H9 (cell line): ENCODE data around the gene CEP83. TPM values are rescaled to one million over a fixed set of nuclear protein-coding genes. Genes with fewer than 3 reads are reported as not detected.

Experiments used
- DNase-seq: peaks from one replicate; pipeline ENCODE4 v3.0.0-alpha.2; 2017
- H2AFZ ChIP-seq: one replicate; pipeline ENCODE4 v1.6.1; 2013; ENCODE audit warnings: mild to moderate bottlenecking, low read length, control low read depth, moderate library complexity
- H2AK5ac ChIP-seq: 2 replicates; pipeline ENCODE4 v1.6.1; 2013; ENCODE audit warnings: low read length, control low read depth, mixed read lengths; ENCODE audit not compliant: insufficient read length
- H2BK120ac ChIP-seq: one replicate; pipeline ENCODE4 v1.6.1; 2013; ENCODE audit warnings: low read depth, mild to moderate bottlenecking, low read length, control low read depth, inconsistent platforms; ENCODE audit not compliant: poor library complexity, severe bottlenecking
- H2BK12ac ChIP-seq: 2 replicates; pipeline ENCODE4 v1.6.1; 2013; ENCODE audit warnings: low read length, control low read depth, mixed read lengths, low read depth; ENCODE audit not compliant: insufficient read length
- H2BK15ac ChIP-seq: 2 replicates; pipeline ENCODE4 v1.6.1; 2013; ENCODE audit warnings: low read depth, low read length, control low read depth
- H2BK20ac ChIP-seq: one replicate; pipeline ENCODE4 v1.6.1; 2013; ENCODE audit warnings: low read depth, mild to moderate bottlenecking, low read length, control low read depth, inconsistent platforms; ENCODE audit not compliant: poor library complexity, severe bottlenecking
- H2BK5ac ChIP-seq: 2 replicates; pipeline ENCODE4 v1.6.1; 2013; ENCODE audit warnings: low read length, control low read depth, mixed read lengths; ENCODE audit not compliant: insufficient read length
- H3K14ac ChIP-seq: 2 replicates; pipeline ENCODE4 v1.6.1; 2013; ENCODE audit warnings: low read length, control low read depth; ENCODE audit not compliant: insufficient read depth
- H3K18ac ChIP-seq: 2 replicates; pipeline ENCODE4 v1.6.1; 2013; ENCODE audit warnings: low read depth, mild to moderate bottlenecking, mixed read lengths, low read length, control low read depth; ENCODE audit not compliant: insufficient read length
- H3K23ac ChIP-seq: 2 replicates; pipeline ENCODE4 v1.6.1; 2013; ENCODE audit warnings: low read length, control low read depth, mixed read lengths, low read depth; ENCODE audit not compliant: insufficient read length
- H3K23me2 ChIP-seq: 2 replicates; pipeline ENCODE4 v1.6.1; 2013; ENCODE audit warnings: low read depth, mild to moderate bottlenecking, mixed read lengths, low read length, control low read depth; ENCODE audit not compliant: insufficient read length, poor library complexity, severe bottlenecking
- H3K27ac ChIP-seq: 2 replicates; pipeline ENCODE4 v1.5.1; 2013; ENCODE audit warnings: low read length, control low read depth, mixed read lengths, low read depth; ENCODE audit not compliant: insufficient read length
- H3K27me3 ChIP-seq: 2 replicates; pipeline ENCODE4 v1.6.1; 2013; ENCODE audit warnings: low read length, control low read depth, inconsistent platforms; ENCODE audit not compliant: insufficient read depth
- H3K4ac ChIP-seq: 2 replicates; pipeline ENCODE4 v1.6.1; 2013; ENCODE audit warnings: low read depth, mild to moderate bottlenecking, control low read depth, inconsistent platforms, low read length, moderate library complexity
- H3K4me1 ChIP-seq: 2 replicates; pipeline ENCODE4 v1.6.1; 2013; ENCODE audit warnings: low read length, control low read depth, inconsistent platforms; ENCODE audit not compliant: insufficient read depth
- H3K4me2 ChIP-seq: 2 replicates; pipeline ENCODE4 v1.6.1; 2013; ENCODE audit warnings: low read length, control low read depth, mixed read lengths; ENCODE audit not compliant: insufficient read length, insufficient read depth
- H3K56ac ChIP-seq: 2 replicates; pipeline ENCODE4 v1.6.1; 2013; ENCODE audit warnings: low read depth, mild to moderate bottlenecking, mixed read lengths, low read length, control low read depth; ENCODE audit not compliant: insufficient read length
- H3K79me1 ChIP-seq: 2 replicates; pipeline ENCODE4 v1.6.1; 2013; ENCODE audit warnings: low read depth, mild to moderate bottlenecking, moderate library complexity, low read length, control low read depth, inconsistent platforms; ENCODE audit not compliant: insufficient read depth, poor library complexity, severe bottlenecking
- H3K79me2 ChIP-seq: 2 replicates; pipeline ENCODE4 v1.6.1; 2013; ENCODE audit warnings: low read length, control low read depth, inconsistent platforms; ENCODE audit not compliant: insufficient read depth
- H3K9ac ChIP-seq: 2 replicates; pipeline ENCODE4 v1.6.1; 2013; ENCODE audit warnings: low read length, control low read depth, mixed read lengths; ENCODE audit not compliant: insufficient read length; ENCODE audit errors: extremely low read depth
- H3K9me3 ChIP-seq: one replicate; pipeline ENCODE4 v1.6.1; 2013; ENCODE audit warnings: low read depth, low read length, inconsistent platforms; ENCODE audit not compliant: control insufficient read depth
- H3T11ph ChIP-seq: one replicate; pipeline ENCODE4 v1.6.1; 2013; ENCODE audit warnings: mild to moderate bottlenecking, low read length, control low read depth, inconsistent platforms
- H4K20me1 ChIP-seq: one replicate; pipeline ENCODE4 v1.6.1; 2013; ENCODE audit not compliant: control insufficient read depth, insufficient read length, insufficient read depth
- H4K5ac ChIP-seq: 2 replicates; pipeline ENCODE4 v1.6.1; 2013; ENCODE audit warnings: low read depth, mild to moderate bottlenecking, mixed read lengths, low read length, control low read depth; ENCODE audit not compliant: insufficient read length
- H4K8ac ChIP-seq: replicated peaks from 2 replicates; pipeline ENCODE4 v1.6.1; 2013; ENCODE audit warnings: low read length, control low read depth, mixed read lengths, low read depth; ENCODE audit not compliant: insufficient read length
- H4K91ac ChIP-seq: 2 replicates; pipeline ENCODE4 v1.6.1; 2013; ENCODE audit warnings: low read depth, mild to moderate bottlenecking, moderate library complexity, mixed read lengths, low read length, control low read depth; ENCODE audit not compliant: insufficient read length
- H3K27ac Mint-ChIP-seq, 3 experiments: 2 replicates in 2 of 3; 3 replicates in 1 of 3; pipeline ENCODE4 v1.8.0; 2020 to 2021; ENCODE audit warnings: mixed read lengths in 3 of 3, mild to moderate bottlenecking in 1 of 3, moderate library complexity in 1 of 3
- H3K27me3 Mint-ChIP-seq: 2 replicates; pipeline ENCODE4 v1.8.0; 2021; ENCODE audit warnings: low read depth, mild to moderate bottlenecking, moderate library complexity, mixed read lengths
- H3K36me3 Mint-ChIP-seq, 3 experiments: 2 replicates in 2 of 3; 3 replicates in 1 of 3; pipeline ENCODE4 v1.8.0; 2020 to 2021; ENCODE audit warnings: low read depth in 3 of 3, mixed read lengths in 3 of 3; ENCODE audit not compliant: insufficient read depth in 1 of 3
- H3K4me1 Mint-ChIP-seq, 2 experiments: 2 replicates each; pipeline ENCODE4 v1.8.0; 2020; ENCODE audit warnings: mixed read lengths in 2 of 2
- H3K4me3 Mint-ChIP-seq, 2 experiments: 2 replicates in 1 of 2; 3 replicates in 1 of 2; pipeline ENCODE4 v1.8.0; 2020 to 2021; ENCODE audit warnings: mild to moderate bottlenecking in 2 of 2, mixed read lengths in 2 of 2, moderate library complexity in 1 of 2
- H3K9me3 Mint-ChIP-seq, 2 experiments: 2 replicates in 1 of 2; 3 replicates in 1 of 2; pipeline ENCODE4 v1.8.0; 2020; ENCODE audit warnings: mild to moderate bottlenecking in 2 of 2, mixed read lengths in 2 of 2, moderate library complexity in 1 of 2
- WGBS: extraction: QIAGEN DNeasy Blood & Tissue Kit; methylation state at CpG from one replicate; pipeline ENCODE4 v1.1.7; 2013; ENCODE audit warnings: missing lambda C conversion rate, low lambda C conversion rate, mixed read lengths; ENCODE audit not compliant: insufficient read length; ENCODE audit errors: extremely low coverage; 5-methylcytosine and 5-hydroxymethylcytosine counted together
- total RNA-seq: library from RNA; stranded (reverse); gene quantifications from 2 replicates; pipeline ENCODE4 v1.2.1, GENCODE V29; 2021
- TF ChIP-seq, protein P1 (sequence below): fragments of 200-600 bp; sonication (generic); conservative IDR thresholded peaks from 3 replicates; pipeline ENCODE4 v1.8.0; 2021; ENCODE audit warnings: antibody characterized with exemption, mild to moderate bottlenecking

Gene CEP83
- total RNA-seq, 1 experiment from 2014 or later: 26.5 TPM

GRCh38 chr12:94266796-94267536 lies 192.7 kb downstream of the CEP83 start:
- H3K4me3 Mint-ChIP-seq: no peak overlapping the region
- Histone ChIP-seq H3K79me1 (no peaks in the 10 kb centered on the region), H3K56ac (no peak overlapping the region), H2BK12ac (no peak overlapping the region), H3K18ac (no peak overlapping the region), H2BK15ac (no peak overlapping the region), H3K9me3 (no peaks in the 10 kb centered on the region), H3K79me2 (no peaks in the 10 kb centered on the region), H3K4ac (no peak overlapping the region), H3K4me2 (no peak overlapping the region), H3K9ac (no peak overlapping the region), H3T11ph (no peak overlapping the region), H3K27me3 (no peaks in the 10 kb centered on the region), H4K5ac (no peak overlapping the region), H2BK120ac (no peak overlapping the region), H2AFZ (no peak overlapping the region), H4K20me1 (no peaks in the 10 kb centered on the region), H3K27ac (no peak overlapping the region), H3K23me2 (no peaks in the 10 kb centered on the region), H2AK5ac (no peak overlapping the region), H3K4me1 (peaks cover 10% of the 10 kb centered on the region; the same call in 1 of the 2 replicates), H2BK20ac (no peak overlapping the region), H4K8ac (no peak overlapping the region), H3K23ac (no peak overlapping the region), H4K91ac (no peak overlapping the region), H2BK5ac (no peak overlapping the region), H3K14ac (no peak overlapping the region)
- peaks cover 12% of the 10 kb centered on the region for H3K27me3 Mint-ChIP-seq
- no CpG with 5 or more reads among the region's 11 CpGs for WGBS
- no peak for DNase-seq
- H3K27ac Mint-ChIP-seq: no peak overlapping the region
- no peaks in the 10 kb centered on the region; a peak in 1 of 5 replicates for H3K9me3 Mint-ChIP-seq
- H3K4me1 Mint-ChIP-seq: peaks cover 54 to 63% of the 10 kb centered on the region in 2 experiments
- TF ChIP-seq, protein P1, sequence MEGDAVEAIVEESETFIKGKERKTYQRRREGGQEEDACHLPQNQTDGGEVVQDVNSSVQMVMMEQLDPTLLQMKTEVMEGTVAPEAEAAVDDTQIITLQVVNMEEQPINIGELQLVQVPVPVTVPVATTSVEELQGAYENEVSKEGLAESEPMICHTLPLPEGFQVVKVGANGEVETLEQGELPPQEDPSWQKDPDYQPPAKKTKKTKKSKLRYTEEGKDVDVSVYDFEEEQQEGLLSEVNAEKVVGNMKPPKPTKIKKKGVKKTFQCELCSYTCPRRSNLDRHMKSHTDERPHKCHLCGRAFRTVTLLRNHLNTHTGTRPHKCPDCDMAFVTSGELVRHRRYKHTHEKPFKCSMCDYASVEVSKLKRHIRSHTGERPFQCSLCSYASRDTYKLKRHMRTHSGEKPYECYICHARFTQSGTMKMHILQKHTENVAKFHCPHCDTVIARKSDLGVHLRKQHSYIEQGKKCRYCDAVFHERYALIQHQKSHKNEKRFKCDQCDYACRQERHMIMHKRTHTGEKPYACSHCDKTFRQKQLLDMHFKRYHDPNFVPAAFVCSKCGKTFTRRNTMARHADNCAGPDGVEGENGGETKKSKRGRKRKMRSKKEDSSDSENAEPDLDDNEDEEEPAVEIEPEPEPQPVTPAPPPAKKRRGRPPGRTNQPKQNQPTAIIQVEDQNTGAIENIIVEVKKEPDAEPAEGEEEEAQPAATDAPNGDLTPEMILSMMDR: no peak
- peaks cover 0 to 5% (median 2%) of the 10 kb centered on the region in 3 experiments; a peak in 3 of 7 replicates for H3K36me3 Mint-ChIP-seq
